ENCODE data around the gene BCL6B. TPM values are rescaled to one million over a fixed set of nuclear protein-coding genes. Genes with fewer than 3 reads are reported as not detected.

The BCL6B gene
- total RNA-seq, 2 experiments from 2014 or later: 0.36 to 0.54 TPM

GRCh38 chr17:7014995-7015958 is 7.6 kb upstream of the BCL6B start:
- POLR2A ChIA-PET: interaction anchor here (0.6 to 4.4 kb wide), 8 partner anchors 8 to 374 kb away, joined by 3 to 41 read pairs (median 6); partner anchors contain the start of genes BCL6B and SLC16A13
- H3K27ac Mint-ChIP-seq: peak overlapping the region; percentile 97
- H3K36me3 Mint-ChIP-seq: peaks cover 12% of the 10 kb centered on the region
- DNase-seq (peak; percentile 75), ATAC-seq (ENCODE audit: low read depth) (peak; percentile 13)
- peaks cover 56% of the 10 kb centered on the region for H3K4me1 Mint-ChIP-seq
- H3K27me3 Mint-ChIP-seq: no peaks in the 10 kb centered on the region
- H3K4me3 Mint-ChIP-seq: peak overlapping the region; percentile 93
- H3K9me3 Mint-ChIP-seq: no peaks in the 10 kb centered on the region

GRCh38 chr17:7016418-7016817 is 6.4 kb upstream of the BCL6B start:
- Mint-ChIP-seq H3K9me3 (no peaks in the 10 kb centered on the region), H3K36me3 (peaks cover 12% of the 10 kb centered on the region), H3K4me1 (peaks cover 55% of the 10 kb centered on the region), H3K27ac (peak overlapping the region; percentile 97), H3K27me3 (no peaks in the 10 kb centered on the region), H3K4me3 (peak overlapping the region; percentile 93)
- no peak for ATAC-seq (ENCODE audit: low read depth)
- POLR2A ChIA-PET: interaction anchor here (1.8 to 4.4 kb wide), 2 partner anchors 12 to 20 kb away, joined by 8 to 41 read pairs; partner anchors contain the start of gene SLC16A13
- DNase-seq: no peak

- H3K4me1 Mint-ChIP-seq: peaks cover 57% of the 10 kb centered on the region
- DNase-seq: no peak
- POLR2A ChIA-PET: interaction anchor here (4.4 kb wide), 1 partner anchor 19 kb away, joined by 41 read pairs; the partner anchor contains the start of gene SLC16A13
- H3K27me3 Mint-ChIP-seq: no peaks in the 10 kb centered on the region
- H3K27ac Mint-ChIP-seq: peak overlapping the region; percentile 97
- no peaks in the 10 kb centered on the region for H3K9me3 Mint-ChIP-seq
- H3K36me3 Mint-ChIP-seq: peaks cover 12% of the 10 kb centered on the region
- no peak for ATAC-seq (ENCODE audit: low read depth)
- H3K4me3 Mint-ChIP-seq: peak overlapping the region; percentile 69
Observed at GRCh38 chr17:7016886-7017826, 5.7 kb upstream of the BCL6B start.

- ATAC-seq (ENCODE audit: low read depth) (no peak), DNase-seq (peak; percentile 61)
- H3K9me3 Mint-ChIP-seq: no peaks in the 10 kb centered on the region
- H3K4me3 Mint-ChIP-seq: peak overlapping the region; percentile 69
- H3K36me3 Mint-ChIP-seq: peaks cover 12% of the 10 kb centered on the region
- H3K27ac Mint-ChIP-seq: peak overlapping the region; percentile 81
- POLR2A ChIA-PET: interaction anchor here (4.4 kb wide), 1 partner anchor 18 kb away, joined by 41 read pairs; the partner anchor contains the start of gene SLC16A13
- no peaks in the 10 kb centered on the region for H3K27me3 Mint-ChIP-seq
- peaks cover 61% of the 10 kb centered on the region for H3K4me1 Mint-ChIP-seq
Observed at GRCh38 chr17:7017827-7018200, 5.0 kb upstream of the BCL6B start.

GRCh38 chr17:7018331-7018964 is 4.4 kb upstream of the BCL6B start:
- Mint-ChIP-seq H3K4me3 (peak overlapping the region; percentile 69), H3K27me3 (no peaks in the 10 kb centered on the region), H3K36me3 (peaks cover 11% of the 10 kb centered on the region), H3K4me1 (peaks cover 65% of the 10 kb centered on the region), H3K27ac (peak overlapping the region; percentile 81), H3K9me3 (no peaks in the 10 kb centered on the region)
- POLR2A ChIA-PET: interaction anchor here (0.6 kb wide), 1 partner anchor 17 kb away, joined by 4 read pairs; the partner anchor contains the start of gene SLC16A13
- ATAC-seq (ENCODE audit: low read depth) (no peak), DNase-seq (no peak)

GRCh38 chr17:7019367-7019766 is 3.5 kb upstream of the BCL6B start:
- DNase-seq: no peak
- H3K27me3 Mint-ChIP-seq: no peaks in the 10 kb centered on the region
- ATAC-seq (ENCODE audit: low read depth): no peak
- POLR2A ChIA-PET: no interaction called here
- H3K27ac Mint-ChIP-seq: no peak overlapping the region
- H3K4me1 Mint-ChIP-seq: peaks cover 60% of the 10 kb centered on the region
- no peaks in the 10 kb centered on the region for H3K9me3 Mint-ChIP-seq
- no peak overlapping the region for H3K4me3 Mint-ChIP-seq
- peaks cover 6% of the 10 kb centered on the region for H3K36me3 Mint-ChIP-seq

GRCh38 chr17:7019839-7020519 is 2.9 kb upstream of the BCL6B start:
- POLR2A ChIA-PET: interaction anchor here (0.8 to 0.9 kb wide), 2 partner anchors 13 to 16 kb away, joined by 3 to 4 read pairs; partner anchors contain the start of gene SLC16A13
- no peak for ATAC-seq (ENCODE audit: low read depth)
- no peak overlapping the region for H3K27ac Mint-ChIP-seq
- no peaks in the 10 kb centered on the region for H3K27me3 Mint-ChIP-seq
- peaks cover 4% of the 10 kb centered on the region for H3K36me3 Mint-ChIP-seq
- H3K4me1 Mint-ChIP-seq: peaks cover 59% of the 10 kb centered on the region
- H3K4me3 Mint-ChIP-seq: no peak overlapping the region
- no peak for DNase-seq
- H3K9me3 Mint-ChIP-seq: no peaks in the 10 kb centered on the region

- Mint-ChIP-seq H3K27ac (peak overlapping the region; percentile 70), H3K4me3 (no peak overlapping the region), H3K4me1 (peaks cover 51% of the 10 kb centered on the region), H3K27me3 (no peaks in the 10 kb centered on the region), H3K9me3 (no peaks in the 10 kb centered on the region), H3K36me3 (peaks cover 4% of the 10 kb centered on the region)
- POLR2A ChIA-PET: interaction anchor here (0.6 to 5.3 kb wide), 7 partner anchors 9 to 42 kb away, joined by 3 to 57 read pairs (median 4); partner anchors contain the start of genes RNASEK and SLC16A13
- ATAC-seq (ENCODE audit: low read depth) (no peak), DNase-seq (no peak)
Observed at GRCh38 chr17:7020894-7021664, 1.8 kb upstream of the BCL6B start.

GRCh38 chr17:7021993-7022778 is 664 bp upstream of the BCL6B start:
- Mint-ChIP-seq H3K4me3 (peak overlapping the region; percentile 61), H3K27me3 (no peaks in the 10 kb centered on the region), H3K9me3 (no peaks in the 10 kb centered on the region), H3K27ac (peak overlapping the region; percentile 70), H3K36me3 (peaks cover 4% of the 10 kb centered on the region), H3K4me1 (peaks cover 42% of the 10 kb centered on the region)
- POLR2A ChIA-PET: interaction anchor here (1.1 to 5.3 kb wide), 7 partner anchors 7 to 43 kb away, joined by 3 to 57 read pairs (median 7); partner anchors contain the start of genes RNASEK and SLC16A13
- ATAC-seq (ENCODE audit: low read depth): peak; percentile 73
- DNase-seq: peak; percentile 92

GRCh38 chr17:7023576-7024401 is 939 bp downstream of the BCL6B start:
- POLR2A ChIA-PET: interaction anchor here (0.6 to 5.3 kb wide), 4 partner anchors 9 to 211 kb away, joined by 4 to 57 read pairs (median 14); partner anchors contain the start of genes DVL2, RNASEK and SLC16A13
- peak; percentile 93 for DNase-seq
- no peaks in the 10 kb centered on the region for H3K9me3 Mint-ChIP-seq
- H3K4me1 Mint-ChIP-seq: peaks cover 28% of the 10 kb centered on the region
- H3K36me3 Mint-ChIP-seq: no peaks in the 10 kb centered on the region
- H3K27me3 Mint-ChIP-seq: no peaks in the 10 kb centered on the region
- peak; percentile 74 for ATAC-seq (ENCODE audit: low read depth)
- H3K27ac Mint-ChIP-seq: peak overlapping the region; percentile 82
- peak overlapping the region; percentile 61 for H3K4me3 Mint-ChIP-seq

Data from activated naive CD8-positive, alpha-beta T cell treated with anti-CD3 and anti-CD28 coated beads, Interleukin-2, amount 10 ng/mL, durations not matched to agents 7 days and 5 days (primary cell).